Glomerular endothelial cell (primary cell): ENCODE measurements around the gene CDADC1. TPM values are rescaled to one million over a fixed set of nuclear protein-coding genes. Genes with fewer than 3 reads are reported as not detected.

Experiments
- DNase-seq: peaks from one replicate; pipeline ENCODE4 v3.0.0-alpha.2; 2011; ENCODE audit warnings: low read depth, low spot score; ENCODE audit errors: extremely low read depth
- total RNA-seq: library from RNA; depleted of rRNA; stranded (reverse); fragments of >200 nt; gene quantifications from 2 replicates; pipeline ENCODE4 v1.2.3, GENCODE V29; 2015

Gene CDADC1
- 1.6 and 5.7 TPM in 2 replicates for total RNA-seq

- peak; percentile 52 for DNase-seq
Measured at GRCh38 chr13:49247643-49248621, at the start of gene CDADC1. Gene CDADC1 (plus strand): TSS chr13:49247925. CDS start chr13:49248038, 113 bp downstream.

- no peak for DNase-seq
Measured at GRCh38 chr13:49206641-49207040, 41.1 kb upstream of the CDADC1 start.

GRCh38 chr13:49208619-49209018 is 39.1 kb upstream of the CDADC1 start:
- DNase-seq = no peak

- no peak for DNase-seq
Measured at GRCh38 chr13:49210114-49210513, 37.6 kb upstream of the CDADC1 start.

- no peak for DNase-seq
Measured at GRCh38 chr13:49210669-49211068, 37.1 kb upstream of the CDADC1 start.

- no peak for DNase-seq
Measured at GRCh38 chr13:49213539-49213938, 34.2 kb upstream of the CDADC1 start.

GRCh38 chr13:49213997-49214916 is 33.5 kb upstream of the CDADC1 start:
- no peak for DNase-seq

- DNase-seq = no peak
Measured at GRCh38 chr13:49214917-49215376, 32.8 kb upstream of the CDADC1 start.

GRCh38 chr13:49216334-49216733 is 31.4 kb upstream of the CDADC1 start:
- no peak for DNase-seq

GRCh38 chr13:49217962-49218492 is 29.7 kb upstream of the CDADC1 start:
- no peak for DNase-seq

- no peak for DNase-seq
Measured at GRCh38 chr13:49218493-49219051, 29.2 kb upstream of the CDADC1 start.

- DNase-seq = no peak
Measured at GRCh38 chr13:49219647-49220035, 28.1 kb upstream of the CDADC1 start.

GRCh38 chr13:49220036-49220855 is 27.5 kb upstream of the CDADC1 start, which contains the start of gene MLNR:
Gene MLNR (plus strand): TSS chr13:49220338. CDS start chr13:49220338, 0 bp downstream.
- no peak for DNase-seq

GRCh38 chr13:49220856-49221589 is 26.7 kb upstream of the CDADC1 start:
- no peak for DNase-seq

- no peak for DNase-seq
Measured at GRCh38 chr13:49221590-49221965, 26.1 kb upstream of the CDADC1 start.

GRCh38 chr13:49225223-49226042 is 22.3 kb upstream of the CDADC1 start:
- DNase-seq = no peak

- no peak for DNase-seq
Measured at GRCh38 chr13:49226613-49227012, 21.1 kb upstream of the CDADC1 start.

- no peak for DNase-seq
Measured at GRCh38 chr13:49234741-49235140, 13.0 kb upstream of the CDADC1 start.
